ENCODE results near the gene GCG. TPM values are rescaled to one million over a fixed set of nuclear protein-coding genes. Genes with fewer than 3 reads are reported as not detected.

Gene GCG
- total and polyA plus RNA-seq, 2 of the 8 experiments (the other 6 are each of a cell fraction or from before 2014, with no cell fraction given), result not detected

DNA sequence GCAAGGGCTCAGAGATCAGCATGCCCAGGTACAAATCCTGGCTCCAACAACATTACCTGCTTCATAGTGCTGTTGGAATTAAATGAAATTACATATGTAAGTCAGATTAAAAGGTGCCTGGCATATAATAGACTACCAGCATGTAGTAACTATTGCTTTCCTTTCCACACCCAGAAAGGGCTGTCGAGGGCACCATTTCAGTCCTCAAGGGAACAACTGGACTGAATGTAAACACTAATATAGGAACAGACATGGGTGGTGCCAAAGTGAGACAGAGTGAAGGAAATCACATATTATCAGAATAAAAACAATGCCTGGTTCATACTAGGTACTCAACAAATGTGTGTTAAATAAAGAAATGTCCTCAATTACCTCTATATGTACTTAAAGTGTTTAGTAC is 47.9 kb upstream of the GCG start:
- DNase-seq (ENCODE audit: low read depth in 1 of 2, low spot score in 2 of 2) (no peak), FAIRE-seq (no peak)
- H3K4ac ChIP-seq (replicated peaks; ENCODE audit: insufficient read length, low read depth, low read length), result no peak overlapping the region
- H3K36me3 ChIP-seq (ENCODE audit: control insufficient read depth in 2 of 4, insufficient read depth in 4 of 4, low read length in 3 of 4), result no peaks in the 10 kb centered on the region
- ChIA-PET CTCF (ENCODE audit: partially characterized antibody) (no interaction called here), POLR2A (ENCODE audit: partially characterized antibody) (no interaction called here)
- no peaks in the 10 kb centered on the region for H3K4me1 ChIP-seq (replicated peaks in 1 of 4; ENCODE audit: control insufficient read depth in 3 of 4, insufficient read depth in 4 of 4, low read length in 3 of 4)
- WGBS, 2 experiments (ENCODE audit: extremely low coverage in 1 of 2, insufficient coverage in 1 of 2, insufficient read length in 1 of 2, insufficient replicate concordance in 2 of 2, low coverage in 1 of 2, low lambda C conversion rate in 2 of 2, missing lambda C conversion rate in 1 of 2), result 100% methylated on average over 1 of the region's 1 CpG; no CpG with 5 or more reads in 1 of the 2 experiments
- H3K9me3 ChIP-seq (ENCODE audit: insufficient read depth in 2 of 2, low read depth in 1 of 2, low read length in 1 of 2), result no peaks in the 10 kb centered on the region
- no peak overlapping the region for H4K91ac ChIP-seq (replicated peaks; ENCODE audit: insufficient read length, low read length)
- no peak overlapping the region for H2BK12ac ChIP-seq (ENCODE audit: low read depth, low read length)
- H3K4me3 ChIP-seq (ENCODE audit: extremely low read depth in 1 of 4, insufficient read depth in 2 of 4, low read depth in 3 of 4, low read length in 4 of 4), result no peak overlapping the region
- H2BK120ac ChIP-seq (replicated peaks; ENCODE audit: low read depth, low read length), result no peak overlapping the region
- TF ChIP-seq, protein P1, sequence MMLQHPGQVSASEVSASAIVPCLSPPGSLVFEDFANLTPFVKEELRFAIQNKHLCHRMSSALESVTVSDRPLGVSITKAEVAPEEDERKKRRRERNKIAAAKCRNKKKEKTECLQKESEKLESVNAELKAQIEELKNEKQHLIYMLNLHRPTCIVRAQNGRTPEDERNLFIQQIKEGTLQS (IDR thresholded peaks at IDR 0.05; ENCODE audit: insufficient read depth, low read depth, low read length), result no peak
- TF ChIP-seq YY1 (IDR thresholded peaks at IDR 0.05; ENCODE audit: low read depth, low read length), result no peak
- TF ChIP-seq SRF (IDR thresholded peaks at IDR 0.05; ENCODE audit: low read depth, low read length), result no peak
- TF ChIP-seq SIRT6 (IDR thresholded peaks at IDR 0.05; ENCODE audit: low read length), result no peak
- TF ChIP-seq SP4 (IDR thresholded peaks at IDR 0.05; ENCODE audit: low read length), result no peak
- TF ChIP-seq BCL11A (IDR thresholded peaks at IDR 0.05; ENCODE audit: low read depth in 2 of 2, low read length in 2 of 2), result no peak
- no peak for TF ChIP-seq ASH2L (IDR thresholded peaks at IDR 0.05; ENCODE audit: low read length)
- TF ChIP-seq KDM4A (IDR thresholded peaks at IDR 0.05; ENCODE audit: low read depth, low read length, severe bottlenecking), result no peak
- no peak for TF ChIP-seq TBP (IDR thresholded peaks at IDR 0.05; ENCODE audit: low read depth, low read length)
- TF ChIP-seq EP300 (IDR thresholded peaks at IDR 0.05; ENCODE audit: borderline replicate concordance in 1 of 2, low read depth in 2 of 2, low read length in 2 of 2), result no peak
- TF ChIP-seq GTF2F1 (IDR thresholded peaks at IDR 0.05; ENCODE audit: borderline replicate concordance, low read depth, low read length), result no peak
- TF ChIP-seq BRCA1 (IDR thresholded peaks at IDR 0.05; ENCODE audit: low read depth, low read length), result no peak
- no peak overlapping the region for H4K5ac ChIP-seq (ENCODE audit: insufficient read length, low read depth, low read length)
- no peak overlapping the region for H3K23ac ChIP-seq (ENCODE audit: insufficient read length)
- H3K18ac ChIP-seq (ENCODE audit: extremely low read depth, low read length), result no peak overlapping the region
- no peak overlapping the region for H3K27ac ChIP-seq (ENCODE audit: low read depth, low read length)
- no peak overlapping the region for H2BK15ac ChIP-seq (ENCODE audit: low read length)
- no peaks in the 10 kb centered on the region for H3K23me2 ChIP-seq (ENCODE audit: low read depth, low read length)
- H2AFZ ChIP-seq (ENCODE audit: low read length), result no peak overlapping the region
- no peaks in the 10 kb centered on the region for H4K20me1 ChIP-seq (replicated peaks in 1 of 2; ENCODE audit: control insufficient read depth in 1 of 2, insufficient read depth in 2 of 2, low read length in 2 of 2)
- H3K56ac ChIP-seq (replicated peaks; ENCODE audit: insufficient read length, low read depth, low read length), result no peak overlapping the region
- H2BK20ac ChIP-seq (ENCODE audit: low read length), result no peak overlapping the region
- H3K9ac ChIP-seq (replicated peaks in 1 of 4; ENCODE audit: extremely low read depth in 1 of 4, low read depth in 3 of 4, low read length in 3 of 4), result no peak overlapping the region
- no peak overlapping the region for H2AK5ac ChIP-seq (ENCODE audit: low read depth, low read length)
- no peak overlapping the region for H3K14ac ChIP-seq (ENCODE audit: insufficient read length)
- H3K79me2 ChIP-seq (ENCODE audit: control insufficient read depth in 1 of 2, insufficient read depth in 2 of 2, low read length in 2 of 2), result no peaks in the 10 kb centered on the region
- H3K4me2 ChIP-seq (ENCODE audit: insufficient read depth in 1 of 2, low read depth in 2 of 2, low read length in 2 of 2), result no peak overlapping the region
- no peaks in the 10 kb centered on the region for H3K79me1 ChIP-seq (ENCODE audit: low read depth, low read length)
- no peak overlapping the region for H2BK5ac ChIP-seq (ENCODE audit: low read depth, low read length)
- H4K8ac ChIP-seq (ENCODE audit: extremely low read depth, insufficient read depth, low read length), result no peak overlapping the region
- H3K27me3 ChIP-seq (replicated peaks in 1 of 4; ENCODE audit: control insufficient read depth in 3 of 4, extremely low read depth in 1 of 4, insufficient read depth in 3 of 4, low read length in 3 of 4), result no peaks in the 10 kb centered on the region

Measured in H1 (cell line).